ENCODE results near the gene VPS54. TPM values are rescaled to one million over a fixed set of nuclear protein-coding genes. Genes with fewer than 3 reads are reported as not detected.

VPS54 gene
- total RNA-seq, 1 experiment from 2014 or later = 12.4 TPM

GRCh38 chr2:63865159-63865799 lies 153.9 kb downstream of the VPS54 start:
- H3K4me3 ChIP-seq (replicated peaks in 1 of 2; ENCODE audit: low read depth in 1 of 2, low read length in 2 of 2) = no peak overlapping the region
- H3K9me2 ChIP-seq (ENCODE audit: insufficient read depth) = no peaks in the 10 kb centered on the region
- no peak overlapping the region for H3K9ac ChIP-seq (ENCODE audit: low read length)
- peaks cover 14 to 25% of the 10 kb centered on the region in 2 experiments for H3K4me1 ChIP-seq (ENCODE audit: control insufficient read depth in 1 of 2, insufficient read depth in 2 of 2, low read length in 2 of 2)
- ChIA-PET RAD21 (ENCODE audit: low non-redundant PET in 1 of 2, low total read pairs in 2 of 2, uncharacterized antibody in 2 of 2, unreplicated experiment in 2 of 2) (interaction anchor here in 1 of 2 experiments (0.7 kb wide), 1 partner anchor 174 kb away, joined by 3 read pairs; no protein-coding TSS in a partner anchor), CTCF (interaction anchor here (0.9 kb wide), 1 partner anchor 166 kb away, joined by 3 read pairs; no protein-coding TSS in a partner anchor), POLR2A (no interaction called here)
- no peaks in the 10 kb centered on the region for H3K79me2 ChIP-seq (ENCODE audit: insufficient read depth, low read length)
- no TSS peak for BruUV-seq (replicated peaks)
- no peaks in the 10 kb centered on the region for H3K9me3 ChIP-seq (ENCODE audit: control insufficient read depth in 1 of 2, insufficient read depth in 1 of 2, low read depth in 1 of 2, low read length in 2 of 2)
- no peak overlapping the region for H2AFZ ChIP-seq (ENCODE audit: low read depth, low read length, poor library complexity, severe bottlenecking)
- H3K4me2 ChIP-seq (ENCODE audit: low read length) = no peak overlapping the region
- no peaks in the 10 kb centered on the region for H3K27me3 ChIP-seq (ENCODE audit: insufficient read depth, low read length)
- H3K36me3 ChIP-seq (ENCODE audit: control insufficient read depth in 1 of 2, insufficient read depth in 2 of 2, low read length in 2 of 2) = no peaks in the 10 kb centered on the region
- DNase-seq (ENCODE audit: low read depth, low spot score) (no peak), ATAC-seq (no peak)
- intact Hi-C loops (cut with micrococcal nuclease) = no loop called here
- H3K27ac ChIP-seq (ENCODE audit: low read depth, low read length) = no peak overlapping the region
- H4K20me1 ChIP-seq (ENCODE audit: insufficient read depth) = no peaks in the 10 kb centered on the region
- TF ChIP-seq POLR2AphosphoS5 (IDR thresholded peaks at IDR 0.05; ENCODE audit: low read depth, low read length) = no peak
- no peak for TF ChIP-seq FOSL1 (IDR thresholded peaks at IDR 0.05; ENCODE audit: low read depth)
- TF ChIP-seq ZFX (IDR thresholded peaks at IDR 0.05) = no peak
- TF ChIP-seq SIN3A (IDR thresholded peaks at IDR 0.05; ENCODE audit: low read depth) = no peak
- TF ChIP-seq ELF1 (IDR thresholded peaks at IDR 0.05; ENCODE audit: borderline replicate concordance, low read depth) = no peak
- TF ChIP-seq MAX (IDR thresholded peaks at IDR 0.05) = no peak
- TF ChIP-seq SRF (IDR thresholded peaks at IDR 0.05; ENCODE audit: low read depth) = no peak
- TF ChIP-seq EGR1 (IDR thresholded peaks at IDR 0.05; ENCODE audit: low read depth) = no peak
- no peak for TF ChIP-seq ZNF274 (IDR thresholded peaks at IDR 0.05; ENCODE audit: low read depth, low read length)
- no peak for TF ChIP-seq EZH2phosphoT487 (IDR thresholded peaks at IDR 0.05; ENCODE audit: borderline replicate concordance)
- no peak for TF ChIP-seq JUND (IDR thresholded peaks at IDR 0.05)
- TF ChIP-seq CEBPB (IDR thresholded peaks at IDR 0.05; ENCODE audit: low read depth) = no peak
- TF ChIP-seq EZH2 (IDR thresholded peaks at IDR 0.05) = no peak
- TF ChIP-seq REST (IDR thresholded peaks at IDR 0.05; ENCODE audit: low read depth) = no peak
- no peak for TF ChIP-seq YY1 (IDR thresholded peaks at IDR 0.05; ENCODE audit: extremely low read depth, insufficient replicate concordance, low read depth, low read length)
- TF ChIP-seq RAD21 (IDR thresholded peaks at IDR 0.05; ENCODE audit: low read depth) = no peak
